Loucy (cell line): ENCODE measurements around the gene CCDC85C.

Source experiments
- H2AFZ ChIP-seq: fragments of 200-600 bp; sonication (generic); 2 replicates; pipeline ENCODE4 v1.6.0; 2016; ENCODE audit warnings: antibody characterized with exemption, mild to moderate bottlenecking, low read length, moderate library complexity
- H3F3A ChIP-seq: fragments of 200-600 bp; 2 replicates; pipeline ENCODE4 v1.6.0; 2016; ENCODE audit warnings: antibody characterized with exemption, low read depth, mild to moderate bottlenecking
- H3K27me3 ChIP-seq: fragments of 200-600 bp; sonication (generic); 2 replicates; pipeline ENCODE4 v1.6.1; 2014; ENCODE audit warnings: low read length, mild to moderate bottlenecking; ENCODE audit not compliant: insufficient read depth, poor library complexity, severe bottlenecking
- H3K36me3 ChIP-seq: fragments of 200-600 bp; sonication (generic); 2 replicates; pipeline ENCODE4 v1.6.1; 2016; ENCODE audit warnings: low read length; ENCODE audit not compliant: insufficient read depth
- H3K4me1 ChIP-seq: fragments of 200-600 bp; sonication (generic); 2 replicates; pipeline ENCODE4 v1.5.1; 2014; ENCODE audit warnings: low read length, mild to moderate bottlenecking; ENCODE audit not compliant: insufficient read depth, poor library complexity, severe bottlenecking
- H3K4me2 ChIP-seq: fragments of 200-600 bp; sonication (generic); 2 replicates; pipeline ENCODE4 v1.6.0; 2014; ENCODE audit warnings: antibody characterized with exemption, low read length, low read depth, mild to moderate bottlenecking; ENCODE audit not compliant: poor library complexity, severe bottlenecking
- H3K4me3 ChIP-seq: fragments of 200-600 bp; sonication (generic); 2 replicates; pipeline ENCODE4 v1.5.1; 2014; ENCODE audit warnings: low read length, mild to moderate bottlenecking, mixed read lengths; ENCODE audit not compliant: poor library complexity, severe bottlenecking
- H3K79me2 ChIP-seq: fragments of 200-600 bp; sonication (generic); 2 replicates; pipeline ENCODE4 v1.6.1; 2014; ENCODE audit warnings: low read length; ENCODE audit not compliant: insufficient read depth
- H3K9ac ChIP-seq: fragments of 200-600 bp; sonication (generic); 2 replicates; pipeline ENCODE4 v1.6.0; 2014; ENCODE audit warnings: mild to moderate bottlenecking, low read depth, low read length, moderate library complexity; ENCODE audit not compliant: poor library complexity, severe bottlenecking
- H3K9me2 ChIP-seq: fragments of 200-600 bp; sonication (generic); replicated peaks from 2 replicates; pipeline ENCODE4 v1.6.1; 2016; ENCODE audit warnings: low read depth, low read length, mixed read lengths
- H3K9me3 ChIP-seq: fragments of 200-600 bp; sonication (generic); 2 replicates; pipeline ENCODE4 v1.6.1; 2014; ENCODE audit warnings: mild to moderate bottlenecking, antibody characterized with exemption, low read length, low read depth; ENCODE audit not compliant: insufficient read depth
- H4K20me1 ChIP-seq: fragments of 200-600 bp; sonication (generic); 2 replicates; pipeline ENCODE4 v1.6.0; 2014; ENCODE audit warnings: antibody characterized with exemption, low read length, mild to moderate bottlenecking; ENCODE audit not compliant: insufficient read depth, poor library complexity, severe bottlenecking
- CTCF ChIP-seq: fragments of 200-600 bp; sonication (generic); conservative IDR thresholded peaks from 2 replicates; pipeline ENCODE4 v1.5.1; 2014; ENCODE audit warnings: mild to moderate bottlenecking, antibody characterized with exemption, low read length
- EZH2phosphoT487 ChIP-seq: fragments of 200-600 bp; IDR thresholded peaks from 2 replicates; pipeline ENCODE4 v1.6.1; 2018; ENCODE audit warnings: antibody characterized with exemption, mild to moderate bottlenecking, moderate library complexity, borderline replicate concordance

Gene CCDC85C

GRCh38 chr14:99465288-99465687 lies 138.7 kb downstream of the CCDC85C start:
- Histone ChIP-seq H3K27me3 (no peaks in the 10 kb centered on the region), H3F3A (no peaks in the 10 kb centered on the region), H4K20me1 (peaks cover 38% of the 10 kb centered on the region), H3K36me3 (peaks cover 55% of the 10 kb centered on the region; the same call in 1 of the 2 replicates), H3K79me2 (peaks cover 53% of the 10 kb centered on the region), H3K9ac (no peak overlapping the region), H3K9me3 (no peaks in the 10 kb centered on the region), H3K4me1 (peaks cover 22% of the 10 kb centered on the region), H2AFZ (no peak overlapping the region), H3K9me2 (no peaks in the 10 kb centered on the region), H3K4me2 (no peak overlapping the region), H3K4me3 (no peak overlapping the region)
- no peak for TF ChIP-seq CTCF
- no peak for TF ChIP-seq EZH2phosphoT487

- Histone ChIP-seq H3K9me2 (no peaks in the 10 kb centered on the region), H3K9ac (no peak overlapping the region), H3K36me3 (peaks cover 58% of the 10 kb centered on the region; the same call in 1 of the 2 replicates), H3F3A (no peaks in the 10 kb centered on the region), H2AFZ (no peak overlapping the region), H3K79me2 (peaks cover 40% of the 10 kb centered on the region), H3K9me3 (no peaks in the 10 kb centered on the region), H3K4me3 (no peak overlapping the region), H3K4me1 (peaks cover 14% of the 10 kb centered on the region), H3K27me3 (no peaks in the 10 kb centered on the region), H4K20me1 (peaks cover 27% of the 10 kb centered on the region), H3K4me2 (no peak overlapping the region)
- no peak for TF ChIP-seq CTCF
- no peak for TF ChIP-seq EZH2phosphoT487
Measured at GRCh38 chr14:99463974-99464373, 140.0 kb downstream of the CCDC85C start.

- Histone ChIP-seq H3K9me2 (no peaks in the 10 kb centered on the region), H2AFZ (no peak overlapping the region), H3F3A (no peaks in the 10 kb centered on the region), H4K20me1 (peaks cover 12% of the 10 kb centered on the region), H3K9ac (no peak overlapping the region), H3K36me3 (peaks cover 70% of the 10 kb centered on the region; the same call in 1 of the 2 replicates), H3K4me2 (no peak overlapping the region), H3K4me3 (no peak overlapping the region), H3K9me3 (no peaks in the 10 kb centered on the region), H3K27me3 (no peaks in the 10 kb centered on the region), H3K79me2 (peaks cover 22% of the 10 kb centered on the region), H3K4me1 (no peaks in the 10 kb centered on the region)
- TF ChIP-seq EZH2phosphoT487 (no peak), CTCF (no peak)
Measured at GRCh38 chr14:99462210-99462609, 141.8 kb downstream of the CCDC85C start.
